EL (cell line): ENCODE results near the gene SULT1A3.
"Not testable (repeated sequence)": the region's sequence is repeated elsewhere in the genome, so short reads cannot be mapped to it uniquely, and the experiment has no call there.

Experiments
- DNase-seq: peaks from one replicate; pipeline ENCODE4 v3.0.0-alpha.2; 2016

SULT1A3 gene

DNA sequence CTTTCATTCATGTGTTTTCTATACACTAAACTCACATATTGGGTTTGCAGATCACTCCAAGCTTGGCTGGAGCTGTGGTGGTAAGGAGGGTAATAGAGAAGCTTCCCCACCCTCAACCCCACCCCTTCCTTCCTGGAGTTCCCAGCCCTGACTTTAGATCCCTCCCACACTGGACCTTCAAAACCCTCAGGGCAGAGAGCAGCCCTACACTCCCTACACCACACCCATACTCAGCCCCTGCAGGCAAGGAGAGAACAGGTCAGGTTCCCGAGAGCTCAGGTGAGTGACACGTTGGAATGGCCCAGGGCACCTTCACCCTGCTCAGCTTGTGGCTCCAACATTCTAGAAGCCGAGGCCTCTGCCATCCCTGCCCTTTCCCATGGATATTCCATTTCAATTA, at the start of gene SULT1A3:
SULT1A3 (plus strand) TSS at position 207 of the 400 bp plus-strand sequence. CDS start 1,474 bp downstream, outside the sequence.
- not testable (repeated sequence) for DNase-seq

DNA sequence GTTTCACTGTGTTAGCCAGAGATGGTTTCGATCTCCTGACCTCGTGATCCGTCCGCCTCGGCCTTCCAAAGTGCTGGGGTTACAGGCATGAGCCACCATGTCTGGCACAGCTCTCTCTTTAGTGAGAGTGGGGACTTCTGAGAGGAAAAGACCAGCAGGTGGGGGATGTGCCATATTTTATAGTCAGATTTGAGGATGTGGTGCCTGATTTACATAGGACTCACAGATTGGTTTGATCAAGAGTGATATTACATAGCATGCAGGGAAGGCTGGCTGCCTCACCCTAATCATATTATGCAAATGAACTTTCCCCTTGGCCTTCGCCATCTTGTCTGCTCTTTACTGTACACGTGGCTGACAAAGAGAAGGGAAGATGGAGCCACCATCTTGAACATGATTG, 48.0 kb upstream of the SULT1A3 start:
- no peak for DNase-seq

DNA sequence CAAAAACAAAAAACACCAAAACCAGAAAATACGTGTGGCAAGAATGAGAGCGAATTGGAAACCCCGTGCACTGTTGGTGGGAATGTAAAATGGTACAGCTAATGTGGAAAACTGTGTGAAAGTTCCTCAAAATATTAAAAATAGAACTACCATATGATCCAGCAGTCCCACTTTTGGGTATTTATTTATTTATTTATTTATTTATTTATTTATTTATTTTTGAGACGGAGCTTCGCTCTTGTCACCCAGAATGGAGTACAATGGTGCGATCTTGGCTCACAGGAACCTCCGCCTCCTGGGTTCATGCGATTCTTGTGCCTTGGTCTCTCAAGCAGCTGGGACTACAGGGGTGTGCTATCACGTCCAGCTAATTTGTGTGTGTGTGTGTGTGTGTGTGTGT, 46.5 kb upstream of the SULT1A3 start:
- DNase-seq = no peak

DNA sequence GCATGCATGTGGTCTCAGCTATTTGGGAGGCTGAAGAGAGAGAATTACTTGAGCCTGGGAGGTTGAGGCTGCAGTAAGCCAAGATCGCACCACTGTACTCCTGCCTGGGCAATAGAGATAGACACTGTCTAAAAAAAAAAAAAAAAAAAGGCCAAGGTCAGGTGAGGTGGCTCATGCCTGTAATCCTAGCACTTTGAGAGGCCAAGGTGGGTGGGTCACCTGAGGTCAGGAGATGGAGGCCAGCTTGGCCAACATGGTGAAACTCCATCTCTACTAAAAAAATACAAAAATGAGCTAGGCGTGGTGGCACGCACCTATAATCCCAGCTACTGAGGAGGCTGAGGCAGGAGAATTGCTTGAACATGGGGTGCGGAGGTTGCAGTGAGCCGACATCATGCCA, 43.9 kb upstream of the SULT1A3 start:
- DNase-seq = no peak

DNA sequence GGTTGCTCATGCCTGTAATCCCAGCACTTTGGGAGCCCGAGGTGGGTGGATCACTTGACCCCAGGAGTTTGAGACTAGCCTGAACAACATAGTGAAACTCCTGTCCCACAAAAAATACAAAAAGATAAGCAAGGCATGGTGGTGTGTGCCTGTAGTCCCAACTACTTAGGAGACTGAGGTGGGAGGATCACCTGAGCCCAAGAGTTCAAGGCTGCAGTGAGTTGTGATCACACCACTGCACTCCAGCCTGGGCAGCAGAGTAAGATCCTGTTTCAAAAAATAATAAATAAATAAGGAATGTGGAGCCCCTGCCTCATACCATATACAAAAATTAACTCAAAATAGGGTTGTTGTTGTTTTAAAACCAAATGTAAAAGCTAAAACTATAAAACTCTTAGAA, 41.8 kb upstream of the SULT1A3 start:
- DNase-seq = no peak

DNA sequence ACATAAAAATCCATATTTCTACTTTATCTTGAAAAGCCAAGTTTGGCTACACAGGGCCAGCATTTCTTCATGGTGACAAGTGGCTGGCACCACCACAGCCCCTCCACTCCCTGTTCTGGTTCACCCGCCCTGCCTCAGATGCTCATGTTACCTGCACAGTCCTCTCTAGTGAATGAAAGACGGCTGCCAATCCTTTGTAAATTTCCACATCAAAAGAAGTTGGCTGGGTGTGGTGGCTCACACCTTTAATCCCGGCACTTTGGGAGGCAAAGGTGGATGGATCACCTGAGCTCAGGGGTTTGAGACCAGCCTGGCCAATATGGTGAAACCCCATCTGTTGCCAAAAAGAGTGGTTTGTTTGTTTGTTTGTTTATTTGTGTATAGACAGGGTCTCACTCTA, 35.5 kb upstream of the SULT1A3 start:
- no peak for DNase-seq

DNA sequence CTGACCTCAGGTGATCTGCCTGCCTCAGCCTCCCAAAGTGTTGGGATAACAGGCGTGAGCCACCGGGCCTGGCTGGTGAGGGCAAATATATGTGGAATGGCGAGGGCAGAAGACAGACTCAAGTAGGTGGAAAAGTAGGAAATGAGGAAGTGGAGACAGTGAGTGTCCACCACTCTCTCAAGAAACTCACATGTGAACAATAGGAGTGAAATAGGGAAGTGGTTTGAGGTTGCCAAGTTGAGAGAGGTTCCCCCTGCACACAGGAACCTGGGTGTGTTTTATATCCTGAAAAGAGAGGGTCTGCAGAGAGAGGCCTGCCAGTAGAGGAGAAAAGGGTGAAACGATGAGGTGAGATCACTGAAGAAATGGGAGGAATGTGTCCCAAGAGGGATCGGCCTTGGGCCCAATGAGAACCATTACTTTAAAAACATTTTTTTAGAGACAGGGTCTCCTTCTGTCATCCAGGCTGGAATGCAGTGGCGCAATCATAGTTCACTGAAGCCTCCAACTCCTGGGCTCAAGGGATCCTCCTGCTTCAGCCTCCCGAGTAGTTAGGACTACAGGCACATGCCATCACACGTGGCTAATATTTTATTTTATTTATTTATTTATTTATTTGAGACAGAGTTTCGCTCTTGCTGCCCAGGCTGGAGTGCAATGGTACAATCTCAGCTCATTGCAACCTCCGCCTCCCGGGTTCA, 32.7 kb upstream of the SULT1A3 start:
- no peak for DNase-seq

DNA sequence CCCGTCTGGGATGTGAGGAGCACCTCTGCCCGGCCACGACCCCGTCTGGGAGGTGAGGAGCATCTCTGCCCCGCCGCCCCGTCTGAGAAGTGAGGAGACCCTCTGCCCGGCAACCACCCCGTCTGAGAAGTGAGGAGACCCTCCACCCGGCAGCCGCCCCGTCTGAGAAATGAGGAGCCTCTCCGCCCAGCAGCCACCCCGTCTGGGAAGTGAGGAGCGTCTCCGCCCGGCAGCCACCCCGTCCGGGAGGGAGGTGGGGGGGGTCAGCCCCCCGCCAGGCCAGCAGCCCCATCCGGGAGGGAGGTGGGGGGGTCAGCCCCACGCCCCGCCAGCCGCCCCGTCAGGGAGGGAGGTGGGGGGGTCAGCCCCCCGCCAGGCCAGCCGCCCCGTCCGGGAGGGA, 30.3 kb upstream of the SULT1A3 start:
- not testable (repeated sequence) for DNase-seq

DNA sequence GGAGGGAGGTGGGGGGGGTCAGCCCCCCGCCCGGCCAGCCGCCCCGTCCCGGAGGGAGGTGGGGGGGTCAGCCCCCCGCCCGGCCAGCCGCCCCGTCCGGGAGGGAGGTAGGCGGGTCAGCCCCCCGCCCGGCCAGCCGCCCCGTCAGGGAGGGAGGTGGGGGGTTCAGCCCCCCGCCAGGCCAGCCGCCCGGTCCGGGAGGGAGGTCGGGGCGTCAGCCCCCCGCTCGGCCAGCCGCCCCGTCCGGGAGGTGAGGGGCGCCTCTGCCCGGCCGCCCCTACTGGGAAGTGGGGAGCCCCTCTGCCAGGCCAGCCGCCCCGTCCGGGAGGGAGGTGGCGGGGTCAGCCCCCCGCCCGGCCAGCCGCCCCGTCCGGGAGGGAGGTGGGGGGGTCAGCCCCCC, 29.6 kb upstream of the SULT1A3 start:
- not testable (repeated sequence) for DNase-seq

DNA sequence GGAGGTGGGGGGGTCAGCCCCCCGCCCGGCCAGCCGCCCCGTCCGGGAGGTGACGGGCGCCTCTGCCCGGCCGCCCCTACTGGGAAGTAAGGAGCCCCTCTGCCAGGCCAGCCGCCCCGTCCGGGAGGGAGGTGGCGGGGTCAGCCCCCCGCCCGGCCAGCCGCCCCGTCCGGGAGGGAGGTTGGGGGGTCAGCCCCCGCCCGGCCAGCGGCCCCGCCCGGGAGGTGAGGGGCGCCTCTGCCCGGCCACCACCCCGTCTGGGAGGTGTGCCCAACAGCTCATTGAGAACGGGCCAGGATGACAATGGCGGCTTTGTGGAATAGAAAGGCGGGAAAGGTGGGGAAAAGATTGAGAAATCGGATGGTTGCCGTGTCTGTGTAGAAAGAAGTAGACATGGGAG, 28.9 kb upstream of the SULT1A3 start:
- not testable (repeated sequence) for DNase-seq

DNA sequence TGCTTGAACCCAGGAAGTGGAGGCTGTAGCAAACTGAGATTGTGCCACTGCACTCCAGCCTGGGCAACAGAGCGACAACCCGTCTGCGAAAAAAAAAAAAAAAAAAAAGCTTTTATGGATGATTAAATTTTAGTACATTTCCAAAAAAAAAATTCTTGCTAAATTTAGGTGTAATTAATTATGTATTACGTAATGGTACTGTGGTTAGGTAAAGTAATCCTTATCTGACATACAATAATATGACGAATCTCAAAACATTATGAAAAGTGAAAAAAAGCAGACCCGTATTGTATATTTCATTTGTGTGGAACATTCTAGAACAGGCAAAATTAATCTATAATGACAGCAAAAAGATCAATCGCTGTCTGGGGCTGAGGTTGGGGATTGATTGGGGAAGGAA, 26.0 kb upstream of the SULT1A3 start:
- DNase-seq = no peak

DNA sequence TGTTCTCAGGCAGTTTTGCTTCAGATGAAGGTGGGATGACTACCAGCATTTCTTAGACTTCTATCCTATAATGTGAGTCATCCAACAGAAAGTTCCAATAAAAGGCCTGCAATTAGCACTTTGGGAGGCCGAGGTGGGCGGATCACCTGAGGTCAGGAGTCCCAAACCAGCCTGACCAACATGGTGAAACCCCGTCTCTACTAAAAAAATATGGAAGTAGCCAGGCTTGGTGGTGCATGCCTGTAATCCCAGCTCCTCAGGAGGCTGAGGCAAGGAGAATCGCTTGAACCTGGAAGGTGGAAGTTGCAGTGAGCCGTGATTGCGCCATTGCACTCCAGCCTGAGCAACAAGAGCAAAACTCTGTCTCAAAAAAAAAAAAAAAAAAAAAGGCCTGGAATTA, 22.2 kb upstream of the SULT1A3 start:
- DNase-seq = not testable (repeated sequence)

DNA sequence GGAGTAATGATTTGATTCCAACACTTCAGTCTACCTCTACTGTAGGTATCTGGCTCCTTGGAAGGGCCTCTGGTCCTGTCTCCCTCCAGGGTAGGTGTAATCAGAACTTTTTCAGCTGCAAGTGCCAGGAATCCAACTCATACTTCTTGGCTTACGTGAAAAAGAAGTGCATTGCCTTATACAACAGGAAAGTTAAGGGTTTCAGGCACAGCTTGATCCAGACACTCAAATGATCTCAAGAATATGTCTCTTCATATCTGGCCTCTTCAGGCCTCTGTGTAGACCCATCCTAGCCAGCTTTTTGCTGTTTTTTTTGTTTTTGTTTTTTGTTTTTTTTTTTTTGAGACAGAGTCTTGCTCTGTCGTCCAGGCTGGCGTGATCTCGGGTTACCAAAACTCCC, 19.9 kb upstream of the SULT1A3 start:
- DNase-seq = no peak

DNA sequence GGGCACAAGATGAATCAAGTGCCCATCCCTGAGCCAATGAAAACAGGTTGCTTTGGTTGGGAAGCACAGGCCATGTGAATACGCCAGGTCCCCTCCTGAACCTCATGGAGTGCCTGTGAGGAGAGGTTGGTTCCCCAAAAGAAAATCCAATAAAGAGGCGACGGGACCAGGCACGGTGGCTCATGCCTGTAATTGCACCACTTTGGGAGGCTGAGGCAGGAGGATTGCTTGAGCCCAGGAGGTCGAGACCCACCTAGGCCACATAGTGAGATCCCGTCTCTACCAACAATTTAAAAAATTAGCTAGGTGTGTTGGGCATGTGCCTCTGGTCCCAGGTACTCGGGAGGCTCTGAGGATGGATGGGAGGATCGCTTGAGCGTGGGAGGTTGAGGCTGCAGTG, 19.1 kb upstream of the SULT1A3 start:
- no peak for DNase-seq

DNA sequence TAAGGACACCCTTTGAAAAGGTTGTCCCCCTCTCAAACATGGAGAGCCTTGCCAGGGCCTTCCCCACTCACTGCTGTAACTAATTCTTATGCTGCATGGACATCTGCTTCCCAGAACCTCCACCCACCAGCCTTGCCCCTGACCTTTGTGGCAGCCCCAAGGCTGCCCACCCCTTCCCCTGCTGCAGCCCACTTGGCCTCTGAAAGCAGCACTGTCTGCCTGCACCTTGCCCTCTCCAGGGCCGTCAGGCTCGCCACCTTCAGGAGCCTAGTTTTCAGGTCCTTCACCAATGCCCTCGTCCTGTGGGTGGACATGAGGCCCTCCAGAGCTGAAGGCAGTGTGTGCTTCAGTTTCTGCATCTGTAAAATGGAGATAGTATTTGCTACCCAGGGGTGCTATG, 18.3 kb upstream of the SULT1A3 start:
- no peak for DNase-seq

DNA sequence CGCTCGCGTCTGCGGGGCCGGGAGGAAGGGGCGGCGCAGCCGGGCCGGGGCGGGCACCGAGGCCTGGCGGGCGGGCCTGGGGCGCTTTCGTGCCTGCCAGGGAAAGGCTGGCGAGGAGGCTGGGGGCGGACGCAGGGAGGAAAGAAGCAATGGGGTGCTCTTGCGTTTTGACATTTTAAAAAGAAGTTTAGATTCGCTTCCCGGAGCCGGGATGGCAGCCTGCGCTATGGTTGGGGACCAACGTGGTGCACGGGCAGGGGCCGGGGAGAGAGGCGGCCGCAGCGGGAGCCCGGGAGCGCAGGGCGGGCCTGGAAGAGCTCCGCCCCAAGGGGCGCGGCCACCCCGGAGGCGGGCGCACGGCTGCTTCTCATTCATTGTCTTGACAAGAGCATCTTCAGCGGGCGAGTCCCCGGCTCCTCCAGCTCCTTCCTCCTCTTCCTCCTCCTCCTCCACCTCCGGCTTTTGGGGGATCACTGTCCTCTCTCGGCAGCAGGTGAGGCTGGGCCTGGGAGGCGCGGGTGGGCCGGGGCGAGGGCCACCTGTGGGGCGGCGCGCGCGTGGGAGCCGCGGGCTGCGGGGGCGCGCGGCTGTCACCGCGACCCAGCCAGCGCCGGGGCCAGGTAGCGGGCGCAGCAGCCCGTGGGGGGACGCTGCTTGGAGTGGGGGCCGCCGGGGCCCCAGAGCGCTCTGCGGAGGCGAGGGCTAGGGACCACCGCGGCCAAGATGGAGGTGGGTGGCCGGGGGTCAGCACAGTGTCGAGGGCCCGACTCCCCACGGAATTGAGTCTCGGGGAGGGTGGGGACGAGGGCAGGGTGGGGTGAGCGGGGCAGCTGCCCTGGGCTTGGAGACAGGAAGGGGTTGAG, 15.6 kb upstream of the SULT1A3 start, which contains the start of gene CORO1A:
CORO1A (plus strand) TSS at position 370 of the 863 bp plus-strand sequence. CDS start 1,608 bp downstream, outside the sequence.
- peak; percentile 76 for DNase-seq

DNA sequence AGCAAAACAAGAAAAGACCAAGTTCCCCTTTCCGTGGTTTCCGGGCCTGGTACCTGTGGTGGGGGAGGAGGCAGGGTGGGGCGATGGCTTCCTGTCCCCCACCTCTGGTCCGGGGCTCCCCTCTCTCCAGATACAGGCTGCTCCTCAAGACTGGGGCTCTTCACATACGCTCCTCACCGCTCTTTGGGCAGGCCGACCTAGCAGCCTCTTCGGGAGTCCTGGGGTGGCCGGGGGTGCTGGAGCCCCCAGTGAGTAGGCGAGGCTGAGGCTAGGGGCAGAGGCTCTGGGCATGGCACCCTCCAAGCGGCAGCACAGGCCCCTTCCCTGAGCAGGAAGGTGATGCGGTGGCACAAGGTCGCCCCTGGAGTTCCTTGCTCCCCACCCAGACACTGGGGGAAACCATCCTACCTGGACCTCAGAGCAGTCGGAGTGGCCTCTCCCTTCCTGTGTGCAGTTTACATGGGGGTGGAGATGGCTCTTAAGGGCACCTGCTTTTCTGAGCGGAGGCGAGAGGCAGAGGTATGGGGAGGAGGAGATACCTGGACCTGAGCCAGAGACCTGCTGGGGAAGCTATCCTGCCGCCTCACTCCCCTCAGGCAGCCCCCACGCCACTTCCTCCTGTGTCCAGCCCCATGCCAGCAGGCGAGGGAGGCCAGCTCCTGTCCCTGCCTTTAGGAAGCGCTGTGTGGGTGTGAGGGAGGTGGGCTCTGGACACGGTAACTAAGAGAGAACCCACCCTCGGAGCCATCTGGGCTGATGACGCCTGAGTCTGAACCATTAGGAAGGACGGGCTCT, 14.8 kb upstream of the SULT1A3 start:
- no peak for DNase-seq

DNA sequence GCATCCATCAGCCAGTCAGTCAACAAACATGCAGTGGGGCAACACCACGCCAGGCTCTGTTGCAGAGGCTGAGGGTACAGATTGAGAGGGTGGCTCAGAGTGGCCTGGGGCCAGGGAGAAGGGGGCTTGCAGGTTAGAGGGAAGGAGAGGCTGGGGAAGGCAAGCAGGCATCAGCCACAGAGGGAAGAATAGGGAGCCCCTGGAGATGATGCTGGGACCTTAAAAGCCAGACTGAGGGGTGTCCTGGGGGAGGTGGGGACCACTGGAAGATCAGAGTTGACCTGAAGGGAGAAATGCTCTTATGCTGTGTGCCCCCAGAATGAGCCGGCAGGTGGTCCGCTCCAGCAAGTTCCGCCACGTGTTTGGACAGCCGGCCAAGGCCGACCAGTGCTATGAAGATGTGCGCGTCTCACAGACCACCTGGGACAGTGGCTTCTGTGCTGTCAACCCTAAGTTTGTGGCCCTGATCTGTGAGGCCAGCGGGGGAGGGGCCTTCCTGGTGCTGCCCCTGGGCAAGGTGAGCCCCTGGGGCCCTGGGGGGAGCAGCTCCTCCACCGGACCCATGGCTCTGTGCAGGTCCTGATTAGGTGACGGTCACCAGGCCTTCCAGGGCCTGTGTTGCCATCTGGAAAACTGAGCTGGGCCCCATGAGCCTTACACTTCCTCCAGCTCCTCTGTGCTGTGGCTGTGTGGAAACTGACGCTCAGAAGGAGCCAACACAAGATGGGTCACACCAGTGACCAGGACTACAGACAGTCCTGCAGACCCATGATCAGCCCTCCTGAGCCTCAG, 14.0 kb upstream of the SULT1A3 start:
- no peak for DNase-seq

DNA sequence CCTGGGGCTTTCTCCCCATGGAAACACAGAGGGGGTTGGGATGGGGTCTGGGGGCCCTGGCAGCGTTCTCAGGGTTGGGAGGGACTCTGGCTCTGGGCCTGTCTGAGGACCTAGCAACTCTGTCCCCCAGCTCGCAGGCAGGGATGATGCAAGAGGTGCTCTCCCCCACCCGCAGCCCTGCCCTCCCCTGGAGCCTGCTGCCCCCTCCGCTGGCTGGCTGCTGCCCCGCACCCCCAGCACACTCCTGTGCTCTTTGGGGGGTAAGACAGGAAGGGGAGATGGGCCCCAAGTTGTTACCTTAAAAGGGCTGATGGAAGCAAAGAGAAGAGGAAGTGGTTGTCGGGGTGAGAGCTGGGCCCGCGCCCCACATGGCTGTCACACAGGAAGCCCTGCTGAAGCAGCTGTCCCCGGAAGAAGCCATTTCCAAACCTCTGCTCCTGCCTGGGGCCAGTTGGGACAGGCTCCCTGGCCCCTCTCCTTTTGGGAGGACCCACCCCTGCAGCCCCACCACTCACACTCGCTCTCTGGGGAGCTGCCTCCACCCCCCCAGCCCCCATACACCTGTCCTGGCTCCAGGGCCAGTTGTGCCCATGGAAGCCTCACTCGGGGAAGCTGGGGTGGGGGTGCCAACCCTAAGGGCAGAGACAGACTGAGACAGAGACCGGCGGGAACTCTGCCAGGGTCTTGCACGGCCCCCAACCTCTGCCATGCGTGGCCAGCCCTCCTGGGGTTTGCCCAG, 13.2 kb upstream of the SULT1A3 start:
- no peak for DNase-seq

DNA sequence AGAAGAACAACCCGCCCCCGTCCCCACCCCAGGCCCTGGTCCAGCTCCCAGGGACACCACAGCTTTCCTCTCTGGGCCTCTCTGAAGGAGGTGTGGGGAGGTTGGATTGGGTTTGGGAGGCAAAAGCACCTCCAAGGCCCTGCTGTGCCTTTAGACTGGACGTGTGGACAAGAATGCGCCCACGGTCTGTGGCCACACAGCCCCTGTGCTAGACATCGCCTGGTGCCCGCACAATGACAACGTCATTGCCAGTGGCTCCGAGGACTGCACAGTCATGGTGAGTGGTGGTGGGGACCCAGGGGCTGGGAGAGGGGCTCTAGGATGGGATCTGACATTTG, 12.6 kb upstream of the SULT1A3 start:
- DNase-seq = no peak

DNA sequence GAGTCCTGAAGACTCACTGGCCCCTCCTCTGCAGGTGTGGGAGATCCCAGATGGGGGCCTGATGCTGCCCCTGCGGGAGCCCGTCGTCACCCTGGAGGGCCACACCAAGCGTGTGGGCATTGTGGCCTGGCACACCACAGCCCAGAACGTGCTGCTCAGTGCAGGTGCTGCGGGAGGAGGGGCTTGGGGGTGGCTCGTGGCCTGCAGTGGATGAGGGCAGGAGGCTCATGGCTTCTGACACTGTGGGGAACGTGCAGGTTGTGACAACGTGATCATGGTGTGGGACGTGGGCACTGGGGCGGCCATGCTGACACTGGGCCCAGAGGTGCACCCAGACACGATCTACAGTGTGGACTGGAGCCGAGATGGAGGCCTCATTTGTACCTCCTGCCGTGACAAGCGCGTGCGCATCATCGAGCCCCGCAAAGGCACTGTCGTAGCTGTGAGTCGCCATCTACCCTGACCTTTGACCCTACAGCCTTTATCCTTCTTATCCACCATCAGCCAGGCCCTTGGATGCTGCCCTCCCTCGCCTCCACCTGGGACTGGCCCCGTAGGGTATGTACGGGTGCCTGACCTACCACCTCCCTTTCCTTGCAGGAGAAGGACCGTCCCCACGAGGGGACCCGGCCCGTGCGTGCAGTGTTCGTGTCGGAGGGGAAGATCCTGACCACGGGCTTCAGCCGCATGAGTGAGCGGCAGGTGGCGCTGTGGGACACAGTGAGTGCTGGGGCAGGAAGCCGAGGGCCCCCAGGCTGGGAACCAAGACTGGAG, 12.1 kb upstream of the SULT1A3 start:
- DNase-seq = no peak
